Panc1 (cell line): ENCODE measurements around the gene AAMDC. TPM values are rescaled to one million over a fixed set of nuclear protein-coding genes. Genes with fewer than 3 reads are reported as not detected.

ENCODE experiments used
- ATAC-seq: fragments of 200-7000 bp; cut with Tn5 transposase; 2 replicates; pipeline ENCODE4 v1.9.1; 2020; ENCODE audit warnings: mild to moderate bottlenecking, moderate library complexity
- BruUV-seq: library from RNA; stranded (reverse); fragments of 400-500 nt; replicated peaks from 2 replicates; lab custom pipeline; 2021; lab: Mats Ljungman, UMichigan
- CTCF ChIA-PET: fragments of 300-600 bp; sonication (Branson Sonifier 250); formaldehyde crosslinking; loops from one replicate; lab custom pipeline; 2022; ENCODE audit warnings: antibody characterized with exemption; lab: Charles Lee
- POLR2A ChIA-PET: fragments of 300-600 bp; sonication (Branson Sonifier 250); formaldehyde crosslinking; loops from one replicate; lab custom pipeline; 2022; ENCODE audit warnings: antibody characterized with exemption; lab: Charles Lee
- DNase-seq: peaks from one replicate; pipeline ENCODE4 v3.0.0-alpha.2; 2010; ENCODE audit warnings: low read depth, low spot score
- H3K27ac ChIP-seq: 2 replicates; pipeline ENCODE4 v1.5.1; 2011; ENCODE audit warnings: mild to moderate bottlenecking, low read length, inconsistent platforms
- H3K27me3 ChIP-seq: fragments of 200-500 bp; sonication (Bioruptor generic); 2 replicates; pipeline ENCODE4 v1.6.0; 2014; ENCODE audit warnings: low read length, inconsistent platforms; ENCODE audit not compliant: control insufficient read depth, insufficient read depth
- H3K36me3 ChIP-seq: fragments of 200-500 bp; sonication (Bioruptor generic); 2 replicates; pipeline ENCODE4 v1.5.1; 2014; ENCODE audit warnings: inconsistent platforms, mild to moderate bottlenecking, low read length, moderate library complexity; ENCODE audit not compliant: control insufficient read depth, insufficient read depth
- H3K4me1 ChIP-seq: 2 replicates; pipeline ENCODE4 v1.5.1; 2011; ENCODE audit warnings: inconsistent platforms, mild to moderate bottlenecking, low read length, moderate library complexity; ENCODE audit not compliant: control insufficient read depth, insufficient read depth
- H3K4me3 ChIP-seq, 2 experiments: 2 replicates each; pipeline ENCODE4 v1.5.1; 2011 to 2012; ENCODE audit warnings: low read depth in 2 of 2, low read length in 2 of 2, mild to moderate bottlenecking in 2 of 2, inconsistent platforms in 1 of 2, moderate library complexity in 1 of 2
- H3K9me3 ChIP-seq: fragments of 200-500 bp; sonication (Bioruptor generic); 2 replicates; pipeline ENCODE4 v1.5.1; 2014; ENCODE audit warnings: low read depth, mild to moderate bottlenecking, inconsistent platforms, low read length, moderate library complexity; ENCODE audit not compliant: control insufficient read depth, insufficient read depth
- CTCF ChIP-seq: fragments of 450-650 bp; IDR thresholded peaks from 2 replicates; pipeline ENCODE4 v1.5.1; 2017; ENCODE audit warnings: mild to moderate bottlenecking
- POLR2AphosphoS5 ChIP-seq: IDR thresholded peaks from 2 replicates; pipeline ENCODE4 v1.6.1; 2012; ENCODE audit warnings: mild to moderate bottlenecking, low read depth, low read length, moderate library complexity
- REST ChIP-seq, 2 experiments: IDR thresholded peaks; 2 replicates each; pipeline ENCODE4 v1.6.1; 2011 to 2012; ENCODE audit warnings: low read depth in 2 of 2, control low read depth in 1 of 2, low read length in 1 of 2, mild to moderate bottlenecking in 1 of 2, moderate library complexity in 1 of 2; ENCODE audit not compliant: insufficient read depth in 1 of 2
- SIN3A ChIP-seq: IDR thresholded peaks from 2 replicates; pipeline ENCODE4 v1.6.1; 2012; ENCODE audit warnings: low read depth, mild to moderate bottlenecking, low read length, moderate library complexity, borderline replicate concordance; ENCODE audit not compliant: insufficient read depth
- TCF7L2 ChIP-seq: IDR thresholded peaks from 2 replicates; pipeline ENCODE4 v1.6.1; 2011; ENCODE audit warnings: mild to moderate bottlenecking, low read depth, low read length, inconsistent platforms
- in situ Hi-C: cut with HindIII; loops from 2 replicates; pipeline ENCODE4 v1.10.0; 2016; ENCODE audit warnings: low sequenced_read_pairs, low pct_unique_long_range_greater_than_20kb
- intact Hi-C: fragments of 100-400 bp; cut with micrococcal nuclease; formaldehyde crosslinking; loops from one replicate; pipeline ENCODE4 v1.10.0; 2022; ENCODE audit not compliant: unreplicated experiment
- total RNA-seq: library from RNA; stranded (reverse); gene quantifications from one replicate; pipeline ENCODE4 v1.2.1, GENCODE V29; 2021; ENCODE audit not compliant: unreplicated experiment

Gene AAMDC
- total RNA-seq, 1 experiment from 2014 or later: 52.7 TPM

DNA sequence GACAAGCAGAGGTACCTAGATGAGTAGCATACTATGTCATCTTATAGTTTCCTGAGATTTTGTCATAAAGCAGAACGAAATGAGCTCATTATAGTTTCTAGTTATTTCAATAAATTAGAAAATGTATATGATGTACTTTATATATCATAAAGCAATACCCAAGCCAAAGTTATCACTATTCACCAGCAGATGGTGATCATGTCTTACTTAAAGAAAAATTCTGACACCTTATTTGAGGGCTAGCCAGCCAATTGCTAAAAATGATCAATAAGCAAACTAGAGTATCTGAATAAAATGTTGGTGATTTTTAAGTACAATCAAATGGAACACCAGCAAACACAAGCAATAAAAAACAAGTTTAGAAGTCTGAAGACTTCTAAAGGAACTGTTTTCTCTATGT is 44.5 kb upstream of the AAMDC start:
- Histone ChIP-seq H3K27me3 (no peaks in the 10 kb centered on the region), H3K9me3 (no peaks in the 10 kb centered on the region), H3K4me1 (peaks cover 6% of the 10 kb centered on the region; the same call in 1 of the 2 replicates), H3K36me3 (no peaks in the 10 kb centered on the region), H3K27ac (no peak overlapping the region), H3K4me3 (no peak overlapping the region)
- ChIA-PET CTCF (interaction anchor here (0.7 to 1.4 kb wide), 3 partner anchors 14 to 223 kb away, joined by 3 read pairs; no protein-coding TSS in a partner anchor), POLR2A (no interaction called here)
- TF ChIP-seq REST (IDR thresholded peaks at IDR 0.05; ENCODE audit: insufficient read depth in 1 of 2, low read depth in 2 of 2, low read length in 1 of 2) (no peak), POLR2AphosphoS5 (no peak), TCF7L2 (no peak), CTCF (peak; percentile 54; the same call in 1 of the 2 replicates), SIN3A (no peak)
- BruUV-seq: no TSS peak
- DNase-seq (peak; percentile 8), ATAC-seq (no peak)
- in situ Hi-C loops: no loop called here
- intact Hi-C loops: loop anchor here (1.0 kb wide), 1 partner anchor 224 kb away; no protein-coding TSS in a partner anchor

- in situ Hi-C loops: no loop called here
- no peak for TF ChIP-seq CTCF
- TF ChIP-seq SIN3A: no peak
- no peak for TF ChIP-seq TCF7L2
- TF ChIP-seq REST (IDR thresholded peaks at IDR 0.05; ENCODE audit: insufficient read depth in 1 of 2, low read depth in 2 of 2, low read length in 1 of 2): no peak
- no peak for TF ChIP-seq POLR2AphosphoS5
- ATAC-seq: no peak
- no TSS peak for BruUV-seq
- no peaks in the 10 kb centered on the region for H3K27me3 ChIP-seq
- H3K4me3 ChIP-seq: no peak overlapping the region
- intact Hi-C loops: no loop called here
- H3K36me3 ChIP-seq: no peaks in the 10 kb centered on the region
- no peak for DNase-seq
- POLR2A ChIA-PET: no interaction called here
- H3K9me3 ChIP-seq: no peaks in the 10 kb centered on the region
- CTCF ChIA-PET: no interaction called here
- H3K27ac ChIP-seq: no peak overlapping the region
- H3K4me1 ChIP-seq: peaks cover 6% of the 10 kb centered on the region; the same call in 1 of the 2 replicates
Measured at GRCh38 chr11:77778118-77778517, 42.8 kb upstream of the AAMDC start.
